ENCODE measurements around the gene LRBA.
"Not testable (repeated sequence)": the region's sequence is repeated elsewhere in the genome, so short reads cannot be mapped to it uniquely, and the experiment has no call there.

Gene LRBA

GRCh38 chr4:150974750-150975149, 40.3 kb downstream of the LRBA start:
- DNase-seq (ENCODE audit: low read depth), result no peak

- DNase-seq (ENCODE audit: low read depth), result no peak
Observed at GRCh38 chr4:150974252-150974640, 40.8 kb downstream of the LRBA start.

GRCh38 chr4:150973626-150974251, 41.3 kb downstream of the LRBA start:
- peak; percentile 39 for DNase-seq (ENCODE audit: low read depth)

- DNase-seq (ENCODE audit: low read depth), result no peak
Observed at GRCh38 chr4:150972592-150972991, 42.5 kb downstream of the LRBA start.

GRCh38 chr4:150971901-150972300, 43.2 kb downstream of the LRBA start:
- no peak for DNase-seq (ENCODE audit: low read depth)

GRCh38 chr4:150970685-150971151, 44.4 kb downstream of the LRBA start:
- DNase-seq (ENCODE audit: low read depth), result no peak

GRCh38 chr4:150964754-150965153, 50.3 kb downstream of the LRBA start:
- no peak for DNase-seq (ENCODE audit: low read depth)

- not testable (repeated sequence) for DNase-seq (ENCODE audit: low read depth)
Observed at GRCh38 chr4:150963602-150964345, 51.3 kb downstream of the LRBA start.

GRCh38 chr4:150962245-150962644, 52.8 kb downstream of the LRBA start:
- DNase-seq (ENCODE audit: low read depth), result no peak

GRCh38 chr4:150961566-150961965, 53.5 kb downstream of the LRBA start:
- DNase-seq (ENCODE audit: low read depth), result no peak

- no peak for DNase-seq (ENCODE audit: low read depth)
Observed at GRCh38 chr4:150960818-150961217, 54.3 kb downstream of the LRBA start.

GRCh38 chr4:150960079-150960478, 55.0 kb downstream of the LRBA start:
- DNase-seq (ENCODE audit: low read depth), result no peak

GRCh38 chr4:150957981-150958380, 57.1 kb downstream of the LRBA start:
- not testable (repeated sequence) for DNase-seq (ENCODE audit: low read depth)

- DNase-seq (ENCODE audit: low read depth), result not testable (repeated sequence)
Observed at GRCh38 chr4:150957095-150957494, 58.0 kb downstream of the LRBA start.

- DNase-seq (ENCODE audit: low read depth), result not testable (repeated sequence)
Observed at GRCh38 chr4:150953916-150954315, 61.2 kb downstream of the LRBA start.

- no peak for DNase-seq (ENCODE audit: low read depth)
Observed at GRCh38 chr4:150952167-150952845, 62.8 kb downstream of the LRBA start.

GRCh38 chr4:150950657-150951288, 64.3 kb downstream of the LRBA start:
- no peak for DNase-seq (ENCODE audit: low read depth)

- no peak for DNase-seq (ENCODE audit: low read depth)
Observed at GRCh38 chr4:150949943-150950342, 65.1 kb downstream of the LRBA start.

GRCh38 chr4:150949342-150949741, 65.7 kb downstream of the LRBA start:
- DNase-seq (ENCODE audit: low read depth), result no peak

GRCh38 chr4:150948710-150949109, 66.4 kb downstream of the LRBA start:
- no peak for DNase-seq (ENCODE audit: low read depth)

GRCh38 chr4:150948074-150948473, 67.0 kb downstream of the LRBA start:
- no peak for DNase-seq (ENCODE audit: low read depth)

GRCh38 chr4:150944660-150945059, 70.4 kb downstream of the LRBA start:
- DNase-seq (ENCODE audit: low read depth), result no peak

GRCh38 chr4:150943818-150944217, 71.3 kb downstream of the LRBA start:
- DNase-seq (ENCODE audit: low read depth), result no peak

Measured in GM04503 (cell line).